Nephron progenitor cell (in vitro differentiated cells): ENCODE data around the gene EXOC3L1.

Experiments used
- DNase-seq: peaks from one replicate; pipeline ENCODE4 v3.0.0; 2021
- H3K27ac Mint-ChIP-seq: 2 replicates; pipeline ENCODE4 v1.8.0; 2021; ENCODE audit warnings: mild to moderate bottlenecking, moderate library complexity, mixed read lengths
- H3K27me3 Mint-ChIP-seq: 2 replicates; pipeline ENCODE4 v1.8.0; 2021; ENCODE audit warnings: mild to moderate bottlenecking, low read depth, mixed read lengths; ENCODE audit not compliant: poor library complexity
- H3K36me3 Mint-ChIP-seq: 2 replicates; pipeline ENCODE4 v1.8.0; 2021; ENCODE audit warnings: low read depth, mixed read lengths
- H3K4me1 Mint-ChIP-seq: 2 replicates; pipeline ENCODE4 v1.8.0; 2021; ENCODE audit warnings: mixed read lengths
- H3K4me3 Mint-ChIP-seq: 2 replicates; pipeline ENCODE4 v1.8.0; 2021; ENCODE audit warnings: mild to moderate bottlenecking, moderate library complexity, mixed read lengths
- H3K9me3 Mint-ChIP-seq: 2 replicates; pipeline ENCODE4 v1.8.0; 2021; ENCODE audit warnings: mild to moderate bottlenecking, moderate library complexity, mixed read lengths
- TF ChIP-seq, protein P1 (sequence below): fragments of 200-600 bp; sonication (generic); IDR thresholded peaks from 2 replicates; pipeline ENCODE4 v1.5.0; 2021; ENCODE audit warnings: antibody characterized with exemption

The EXOC3L1 gene

DNA sequence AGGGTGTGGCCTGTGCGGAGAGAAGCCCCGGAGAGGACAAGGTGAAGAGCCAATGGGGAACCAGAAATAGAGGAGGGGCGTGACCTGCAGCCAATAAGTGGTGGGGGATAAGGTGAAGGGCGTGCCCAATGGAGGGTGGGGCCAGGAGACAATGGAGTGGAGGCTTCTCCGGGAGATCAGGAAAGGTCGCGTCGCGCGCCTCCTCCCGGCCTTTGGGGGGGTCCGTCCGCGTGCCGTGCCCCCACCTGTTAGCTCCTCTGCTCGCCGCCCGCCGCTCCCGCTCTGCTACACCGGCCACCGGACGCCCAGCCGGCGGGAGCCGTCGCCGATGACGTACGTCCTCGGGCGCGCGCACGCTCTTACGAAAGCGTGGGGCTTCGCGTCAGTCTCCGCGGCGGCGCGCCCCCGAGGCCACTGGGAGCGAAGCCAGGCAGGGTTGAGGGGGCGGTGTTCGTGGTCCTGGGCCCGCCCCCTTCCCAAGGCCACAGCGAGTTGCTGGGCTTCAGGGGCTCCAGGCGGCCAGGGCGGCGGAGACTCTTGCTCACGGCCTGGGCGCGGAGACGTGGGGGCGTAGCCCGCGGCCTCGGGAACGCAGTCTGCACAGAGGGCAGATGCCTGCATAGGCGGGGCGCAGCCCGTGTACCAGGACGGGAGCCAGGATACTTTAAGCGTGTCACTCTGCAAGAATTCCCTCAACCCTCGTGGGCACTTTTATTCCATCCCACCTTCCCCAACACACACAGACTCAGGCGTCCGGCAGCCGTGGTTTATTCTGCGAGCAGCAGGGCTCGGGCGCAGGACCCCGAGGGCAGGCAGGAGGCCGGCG lies 6.1 kb downstream of the EXOC3L1 start, which contains the start of gene MATCAP1:
MATCAP1 (minus strand) TSS at position 337 of the 826 bp plus-strand sequence. CDS start 3,353 bp downstream, outside the sequence.
- peak; percentile 96 for DNase-seq
- H3K4me3 Mint-ChIP-seq, result peak within 1 kb of the TSS; percentile 28
- H3K27me3 Mint-ChIP-seq, result peaks cover 46% of the 10 kb centered on the region
- H3K36me3 Mint-ChIP-seq, result no peaks in the 10 kb centered on the region
- H3K9me3 Mint-ChIP-seq, result peaks cover 3% of the 10 kb centered on the region
- no peak within 1 kb of the TSS for H3K27ac Mint-ChIP-seq
- H3K4me1 Mint-ChIP-seq, result peaks cover 11% of the 10 kb centered on the region
- TF ChIP-seq, protein P1, sequence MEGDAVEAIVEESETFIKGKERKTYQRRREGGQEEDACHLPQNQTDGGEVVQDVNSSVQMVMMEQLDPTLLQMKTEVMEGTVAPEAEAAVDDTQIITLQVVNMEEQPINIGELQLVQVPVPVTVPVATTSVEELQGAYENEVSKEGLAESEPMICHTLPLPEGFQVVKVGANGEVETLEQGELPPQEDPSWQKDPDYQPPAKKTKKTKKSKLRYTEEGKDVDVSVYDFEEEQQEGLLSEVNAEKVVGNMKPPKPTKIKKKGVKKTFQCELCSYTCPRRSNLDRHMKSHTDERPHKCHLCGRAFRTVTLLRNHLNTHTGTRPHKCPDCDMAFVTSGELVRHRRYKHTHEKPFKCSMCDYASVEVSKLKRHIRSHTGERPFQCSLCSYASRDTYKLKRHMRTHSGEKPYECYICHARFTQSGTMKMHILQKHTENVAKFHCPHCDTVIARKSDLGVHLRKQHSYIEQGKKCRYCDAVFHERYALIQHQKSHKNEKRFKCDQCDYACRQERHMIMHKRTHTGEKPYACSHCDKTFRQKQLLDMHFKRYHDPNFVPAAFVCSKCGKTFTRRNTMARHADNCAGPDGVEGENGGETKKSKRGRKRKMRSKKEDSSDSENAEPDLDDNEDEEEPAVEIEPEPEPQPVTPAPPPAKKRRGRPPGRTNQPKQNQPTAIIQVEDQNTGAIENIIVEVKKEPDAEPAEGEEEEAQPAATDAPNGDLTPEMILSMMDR, result no peak

DNA sequence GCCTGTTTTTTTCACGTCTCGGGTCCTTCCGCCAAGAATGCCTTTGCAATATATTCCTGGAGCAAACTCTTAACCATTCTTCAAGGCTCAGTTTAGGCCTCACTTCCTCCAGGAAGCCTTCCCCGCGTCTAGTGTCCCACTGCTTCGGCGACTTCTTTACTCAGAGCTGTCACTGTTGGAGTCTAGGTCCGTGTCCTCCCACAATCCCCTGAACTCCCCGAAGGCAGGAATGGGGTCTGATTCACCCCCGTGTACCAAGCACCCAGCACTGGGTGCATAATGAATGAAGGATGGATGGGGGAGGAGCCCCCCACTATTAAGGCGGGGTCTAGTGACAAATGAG lies 6.7 kb downstream of the EXOC3L1 start:
- TF ChIP-seq, protein P1, result no peak
- no peak overlapping the region for H3K4me3 Mint-ChIP-seq
- peaks cover 48% of the 10 kb centered on the region for H3K27me3 Mint-ChIP-seq
- H3K4me1 Mint-ChIP-seq, result peaks cover 16% of the 10 kb centered on the region
- H3K27ac Mint-ChIP-seq, result no peak overlapping the region
- DNase-seq, result no peak
- no peaks in the 10 kb centered on the region for H3K36me3 Mint-ChIP-seq
- peaks cover 3% of the 10 kb centered on the region for H3K9me3 Mint-ChIP-seq

DNA sequence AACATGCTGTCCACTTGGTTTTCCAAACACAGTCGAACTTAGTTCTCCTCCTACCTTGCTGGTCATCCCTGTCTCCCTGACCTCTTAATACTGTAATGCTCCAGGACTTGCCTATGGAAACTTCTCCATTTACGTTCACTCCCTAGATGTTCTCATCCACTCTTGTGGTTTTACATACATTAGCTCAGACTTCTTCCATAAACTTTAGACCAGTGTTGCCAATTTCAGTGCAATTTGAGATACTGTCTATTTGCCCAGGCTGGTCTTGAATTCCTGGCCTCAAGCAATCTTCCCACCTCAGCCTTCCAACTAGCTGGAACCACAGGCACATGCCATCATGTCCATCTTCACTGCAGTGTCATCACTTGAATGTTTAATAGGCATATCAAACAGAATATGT lies 7.6 kb downstream of the EXOC3L1 start:
- peaks cover 51% of the 10 kb centered on the region for H3K27me3 Mint-ChIP-seq
- H3K27ac Mint-ChIP-seq, result no peak overlapping the region
- DNase-seq, result no peak
- peaks cover 20% of the 10 kb centered on the region for H3K4me1 Mint-ChIP-seq
- no peak overlapping the region for H3K4me3 Mint-ChIP-seq
- H3K36me3 Mint-ChIP-seq, result peaks cover 4% of the 10 kb centered on the region
- peaks cover 3% of the 10 kb centered on the region for H3K9me3 Mint-ChIP-seq
- TF ChIP-seq, protein P1, result no peak

DNA sequence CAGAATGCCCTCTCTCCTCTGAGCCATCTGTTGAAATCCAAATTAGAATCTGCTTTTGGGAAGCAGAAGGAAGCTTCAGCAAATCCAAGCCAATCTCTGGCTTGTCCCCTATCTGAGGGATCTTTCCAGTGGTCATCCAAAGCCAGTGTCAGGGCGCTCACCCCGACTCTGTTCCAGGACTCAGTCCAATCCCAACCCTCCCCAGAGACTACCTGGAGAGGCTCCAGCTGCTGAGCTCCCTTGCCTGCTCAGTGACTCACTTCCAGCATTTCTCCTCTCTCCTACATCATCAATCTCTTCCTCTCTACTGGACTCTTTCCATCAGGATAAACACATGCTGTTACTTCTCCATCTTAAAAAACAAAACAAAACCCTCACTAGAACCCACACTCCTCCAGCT lies 8.6 kb downstream of the EXOC3L1 start:
- no peak for DNase-seq

DNA sequence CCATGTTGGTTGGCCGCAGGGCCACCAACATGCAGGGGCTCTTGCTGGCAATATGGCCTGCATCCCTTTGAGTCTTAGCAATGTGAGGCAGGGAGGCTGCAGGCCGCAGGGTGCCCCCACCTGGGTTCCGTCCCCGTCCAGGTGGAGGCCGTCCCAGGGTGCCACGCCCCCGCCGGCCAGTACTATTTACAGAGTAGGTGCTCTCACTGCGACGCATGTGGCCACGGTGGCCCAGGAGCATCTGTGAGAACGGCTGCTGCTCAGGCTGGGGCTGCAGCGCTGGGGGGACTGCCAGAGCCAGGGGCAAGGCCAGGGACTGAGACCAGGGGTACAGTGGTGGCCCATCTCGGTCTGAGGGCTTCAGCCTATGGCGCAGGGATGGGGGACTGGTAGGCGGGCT lies 9.8 kb downstream of the EXOC3L1 start:
- Mint-ChIP-seq H3K4me1 (peaks cover 15% of the 10 kb centered on the region), H3K27me3 (peaks cover 55% of the 10 kb centered on the region), H3K27ac (no peak overlapping the region), H3K9me3 (peaks cover 2% of the 10 kb centered on the region), H3K4me3 (no peak overlapping the region), H3K36me3 (peaks cover 21% of the 10 kb centered on the region)
- TF ChIP-seq, protein P1, result no peak
- DNase-seq, result no peak

More for the DNA sequence above, 8.6 kb downstream of the EXOC3L1 start:
- peaks cover 10% of the 10 kb centered on the region for H3K36me3 Mint-ChIP-seq
- H3K4me3 Mint-ChIP-seq, result no peak overlapping the region
- TF ChIP-seq, protein P1, result no peak
- H3K27ac Mint-ChIP-seq, result no peak overlapping the region
- peaks cover 55% of the 10 kb centered on the region for H3K27me3 Mint-ChIP-seq
- H3K9me3 Mint-ChIP-seq, result peaks cover 3% of the 10 kb centered on the region
- peaks cover 20% of the 10 kb centered on the region for H3K4me1 Mint-ChIP-seq
